ENCODE results near the gene ZDHHC11. TPM values are rescaled to one million over a fixed set of nuclear protein-coding genes. Genes with fewer than 3 reads are reported as not detected.
A peak's percentile ranks its signal among the peaks of the same experiment; 100 is the strongest.
"Not testable (repeated sequence)": the region's sequence is repeated elsewhere in the genome, so short reads cannot be mapped to it uniquely, and the experiment has no call there.

ZDHHC11 gene
- polyA plus RNA-seq, 4 donors = 3.0 to 11.0 (median 6.2) TPM

GRCh38 chr5:816176-816575 is 34.6 kb downstream of the ZDHHC11 start:
- DNase-seq (ENCODE audit: low read depth in 4 of 4, low spot score in 3 of 4) = no peak

DNA sequence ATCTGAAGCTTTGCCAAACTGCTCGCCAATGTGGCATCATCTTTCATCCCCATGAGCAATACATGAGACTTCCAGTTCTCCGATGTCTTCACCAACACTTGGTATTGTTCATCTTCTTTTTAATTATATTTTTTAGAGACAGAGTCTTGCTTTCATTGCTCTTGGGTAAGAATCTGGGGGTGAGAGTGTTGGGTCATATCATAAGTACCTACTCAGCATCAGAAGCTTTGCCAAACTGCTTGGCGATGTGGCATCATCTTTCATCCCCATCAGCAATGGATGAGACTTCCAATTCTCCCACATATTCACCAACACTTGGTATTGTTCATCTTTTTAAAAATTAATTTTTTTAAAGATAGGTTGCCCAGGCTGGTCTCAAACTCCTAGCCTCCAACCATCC is 35.3 kb downstream of the ZDHHC11 start:
- no peak for DNase-seq (ENCODE audit: low read depth in 4 of 4, low spot score in 3 of 4)

- not testable (repeated sequence) for DNase-seq (ENCODE audit: low read depth in 4 of 4, low spot score in 3 of 4)
These were observed 37.2 kb downstream of the ZDHHC11 start for GRCh38 chr5:813575-813974.

GRCh38 chr5:811384-811783 is 39.4 kb downstream of the ZDHHC11 start:
- DNase-seq (ENCODE audit: low read depth in 4 of 4, low spot score in 3 of 4) = not testable (repeated sequence)

- DNase-seq (ENCODE audit: low read depth in 4 of 4, low spot score in 3 of 4) = not testable (repeated sequence)
These were observed 42.9 kb downstream of the ZDHHC11 start for GRCh38 chr5:807719-808514.

- no peak for DNase-seq (ENCODE audit: low read depth in 4 of 4, low spot score in 3 of 4)
These were observed 49.3 kb downstream of the ZDHHC11 start for GRCh38 chr5:801472-801871.

- DNase-seq (ENCODE audit: low read depth in 4 of 4, low spot score in 3 of 4) = not testable (repeated sequence)
These were observed 49.7 kb downstream of the ZDHHC11 start for GRCh38 chr5:801055-801454.

DNA sequence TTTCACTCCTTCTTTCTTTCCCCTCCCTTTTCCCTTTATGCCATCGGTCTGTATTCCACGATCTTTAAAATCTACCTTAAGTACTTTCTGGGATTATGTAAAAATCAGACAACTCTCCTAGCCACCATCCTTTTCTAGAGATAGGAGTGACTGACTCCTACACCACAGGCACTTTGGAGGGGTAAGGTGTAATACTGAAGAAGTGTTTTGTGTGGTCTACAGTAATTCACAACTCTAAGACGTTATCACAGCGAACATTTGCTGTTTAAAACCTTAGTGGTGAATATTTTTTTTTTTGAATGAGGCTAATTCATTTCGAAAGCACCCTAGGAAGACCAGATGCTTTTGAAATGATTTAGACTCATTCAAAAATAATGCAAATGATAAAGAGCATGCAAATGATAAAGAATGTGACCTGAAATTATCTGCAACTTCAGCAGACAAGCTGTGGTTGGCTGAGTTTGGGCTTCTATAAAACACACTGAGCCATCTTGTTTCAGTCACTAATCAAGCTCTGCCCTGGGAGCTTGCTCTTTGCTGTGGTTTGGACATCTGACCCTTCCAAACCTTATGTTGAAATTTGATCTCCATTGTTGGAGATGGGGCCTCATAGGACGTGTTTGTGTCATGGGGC is 52.2 kb downstream of the ZDHHC11 start:
- DNase-seq (ENCODE audit: low read depth in 4 of 4, low spot score in 3 of 4) = not testable (repeated sequence)

DNA sequence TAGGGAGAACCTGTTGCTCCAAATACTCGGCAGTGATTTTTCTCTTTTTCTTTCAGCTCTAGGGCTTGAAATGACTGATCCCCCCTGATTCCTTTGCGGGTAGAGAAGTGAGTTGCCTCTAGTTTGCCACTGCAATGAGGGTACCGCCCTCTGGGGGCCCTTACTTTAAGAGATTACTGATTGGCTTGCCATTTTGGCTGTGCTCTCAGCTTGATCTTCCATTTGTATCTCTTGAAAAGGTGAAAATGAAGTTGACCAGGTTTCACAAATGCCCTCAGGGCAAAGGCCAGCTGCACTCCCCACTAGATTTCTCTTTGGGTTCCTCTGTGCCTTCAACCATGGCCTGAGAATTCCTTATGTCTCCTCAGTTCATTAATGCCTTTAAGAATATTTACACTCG is 52.8 kb downstream of the ZDHHC11 start:
- DNase-seq (ENCODE audit: low read depth in 4 of 4, low spot score in 3 of 4) = not testable (repeated sequence)

- not testable (repeated sequence) for DNase-seq (ENCODE audit: low read depth in 4 of 4, low spot score in 3 of 4)
These were observed 54.9 kb downstream of the ZDHHC11 start for GRCh38 chr5:795873-796272.

DNA sequence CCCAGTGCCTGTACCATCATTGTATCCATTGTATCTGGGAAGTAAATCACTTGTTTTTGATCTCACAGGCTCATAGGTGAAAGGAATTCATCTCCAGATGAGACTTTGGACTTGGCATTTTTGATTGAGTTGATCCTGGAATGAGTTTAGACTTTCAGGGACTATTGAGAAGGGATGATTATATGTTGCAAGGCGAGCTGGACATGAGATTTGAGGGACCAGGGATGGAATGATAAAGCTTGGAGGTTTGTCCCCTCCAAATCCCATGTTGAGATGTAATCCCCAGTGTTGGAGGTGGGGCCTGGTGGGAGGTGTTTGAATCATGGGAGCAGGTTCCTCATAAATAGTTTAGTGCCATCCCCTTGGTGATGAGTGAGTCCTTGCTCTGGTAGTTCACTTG is 55.8 kb downstream of the ZDHHC11 start:
- not testable (repeated sequence) for DNase-seq (ENCODE audit: low read depth in 4 of 4, low spot score in 3 of 4)

GRCh38 chr5:788703-789102 is 62.1 kb downstream of the ZDHHC11 start:
- DNase-seq (ENCODE audit: low read depth in 4 of 4, low spot score in 3 of 4) = not testable (repeated sequence)

DNA sequence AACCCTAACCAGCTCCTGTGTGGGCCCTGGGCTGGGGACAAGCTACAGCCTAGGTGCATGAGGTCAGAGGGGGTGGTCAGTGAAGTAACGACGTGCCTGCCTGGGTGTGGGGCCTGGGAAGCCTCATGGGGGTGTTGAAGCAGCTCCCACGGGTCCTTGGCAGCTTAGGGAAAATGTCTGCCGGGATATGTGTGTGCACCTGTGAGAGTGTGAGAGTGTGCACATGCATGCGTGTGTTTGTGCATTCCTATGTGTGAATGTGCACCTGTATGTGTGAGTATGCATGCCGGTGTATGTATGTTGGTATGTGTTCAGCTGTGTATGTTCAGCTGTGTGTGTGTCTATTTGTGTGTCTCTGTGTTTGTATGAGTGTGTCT is 62.9 kb downstream of the ZDHHC11 start:
- DNase-seq (ENCODE audit: low read depth in 4 of 4, low spot score in 3 of 4) = not testable (repeated sequence)

GRCh38 chr5:787224-787856 is 63.4 kb downstream of the ZDHHC11 start:
- not testable (repeated sequence) for DNase-seq (ENCODE audit: low read depth in 4 of 4, low spot score in 3 of 4)

DNA sequence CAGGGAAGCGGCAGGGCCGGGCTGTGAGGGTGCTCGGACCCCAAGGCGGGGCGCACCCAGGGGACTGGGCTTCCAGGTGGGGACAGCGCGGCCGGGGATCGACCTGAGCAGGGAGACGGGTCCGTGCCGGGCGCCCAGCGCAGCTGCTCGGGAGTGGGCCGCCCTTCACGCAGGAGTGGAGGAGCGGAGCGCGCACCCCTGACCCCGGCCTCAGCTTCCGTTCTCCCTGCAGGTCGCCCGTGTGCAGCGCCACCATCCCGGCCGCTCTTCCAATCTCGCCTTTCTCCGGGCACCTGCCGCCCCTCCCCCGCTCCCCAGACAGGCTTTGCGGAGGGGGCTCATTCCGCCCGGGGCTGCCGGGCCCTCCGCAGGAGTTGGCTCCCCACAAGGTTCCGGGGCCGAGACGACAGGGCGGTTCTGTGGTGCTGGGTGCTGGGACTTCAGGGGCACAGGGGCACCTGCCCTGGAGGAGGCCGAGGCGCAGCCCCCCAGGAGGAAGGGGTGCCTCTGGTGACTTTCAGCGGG is 65.5 kb downstream of the ZDHHC11 start:
- not testable (repeated sequence) for DNase-seq (ENCODE audit: low read depth in 4 of 4, low spot score in 3 of 4)

GRCh38 chr5:784428-785177 is 66.2 kb downstream of the ZDHHC11 start, which contains the start of gene ZDHHC11B:
Gene ZDHHC11B, minus strand, starts transcription at chr5:784729. Its CDS starts 17,810 bp downstream, at chr5:766919.
- peak in 3 of 4 donors; percentile 36 to 76 (median 63) for DNase-seq (ENCODE audit: low read depth in 4 of 4, low spot score in 3 of 4)

GRCh38 chr5:783881-784427 is 66.8 kb downstream of the ZDHHC11 start:
- not testable (repeated sequence) for DNase-seq (ENCODE audit: low read depth in 4 of 4, low spot score in 3 of 4)

GRCh38 chr5:783049-783802 is 67.6 kb downstream of the ZDHHC11 start:
- not testable (repeated sequence) for DNase-seq (ENCODE audit: low read depth in 4 of 4, low spot score in 3 of 4)

DNA sequence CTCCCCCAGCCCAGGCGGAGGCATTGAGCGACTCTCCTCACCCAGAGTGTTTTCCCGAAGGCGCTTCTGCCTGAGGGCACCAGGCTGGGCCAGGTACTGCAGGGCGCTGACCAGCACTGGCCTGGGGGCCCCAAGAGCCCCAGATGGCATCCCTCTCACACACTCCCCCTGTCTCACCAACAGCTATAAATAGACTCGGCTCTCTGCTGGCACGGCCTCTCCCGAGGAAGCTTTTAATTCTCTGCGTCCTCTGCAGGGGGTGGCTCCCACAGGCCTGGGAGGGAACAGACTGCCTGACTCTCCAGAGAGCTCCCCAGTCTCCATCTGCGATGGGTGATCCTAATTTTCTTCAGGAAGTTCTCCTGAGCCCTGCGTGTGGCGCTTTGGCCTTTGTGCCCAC is 68.4 kb downstream of the ZDHHC11 start:
- not testable (repeated sequence) for DNase-seq (ENCODE audit: low read depth in 4 of 4, low spot score in 3 of 4)
